Measurements from ENCODE around the gene COPS7B. TPM values are rescaled to one million over a fixed set of nuclear protein-coding genes. Genes with fewer than 3 reads are reported as not detected.

The COPS7B gene
- total RNA-seq, 1 donor from 2014 or later, result 57.3 TPM

- TF ChIP-seq CTCF (IDR thresholded peaks at IDR 0.05; ENCODE audit: unreplicated experiment), result no peak
- Mint-ChIP-seq H3K4me1 (peaks cover 14% of the 10 kb centered on the region), H3K27me3 (ENCODE audit: low read depth) (no peaks in the 10 kb centered on the region), H3K27ac (peak overlapping the region; percentile 10), H3K36me3 (no peaks in the 10 kb centered on the region), H3K4me3 (no peak overlapping the region), H3K9me3 (no peaks in the 10 kb centered on the region)
- DNase-seq (ENCODE audit: low spot score in 2 of 2, unreplicated experiment in 2 of 2), result no peak
These were observed 20.7 kb upstream of the COPS7B start for GRCh38 chr2:231765496-231765929.

- H3K4me1 Mint-ChIP-seq, result peaks cover 14% of the 10 kb centered on the region
- no peak overlapping the region for H3K4me3 Mint-ChIP-seq
- no peak for DNase-seq (ENCODE audit: low spot score in 2 of 2, unreplicated experiment in 2 of 2)
- H3K36me3 Mint-ChIP-seq, result no peaks in the 10 kb centered on the region
- H3K27me3 Mint-ChIP-seq (ENCODE audit: low read depth), result no peaks in the 10 kb centered on the region
- H3K27ac Mint-ChIP-seq, result no peak overlapping the region
- no peak for TF ChIP-seq CTCF (IDR thresholded peaks at IDR 0.05; ENCODE audit: unreplicated experiment)
- no peaks in the 10 kb centered on the region for H3K9me3 Mint-ChIP-seq
These were observed 16.8 kb upstream of the COPS7B start for GRCh38 chr2:231769170-231770136.

- peaks cover 3% of the 10 kb centered on the region for H3K27me3 Mint-ChIP-seq (ENCODE audit: low read depth)
- DNase-seq (ENCODE audit: low spot score in 2 of 2, unreplicated experiment in 2 of 2), result peak; percentile 23 to 51
These were observed 5.9 kb upstream of the COPS7B start for GRCh38 chr2:231780123-231780908.

GRCh38 chr2:231780909-231781797 lies 5.1 kb upstream of the COPS7B start, which contains the start of gene PDE6D:
PDE6D (minus strand) TSS chr2:231781282; CDS start chr2:231781114, 168 bp downstream.
- no peak for TF ChIP-seq CTCF (IDR thresholded peaks at IDR 0.05; ENCODE audit: unreplicated experiment)
- Mint-ChIP-seq H3K9me3 (no peaks in the 10 kb centered on the region), H3K4me1 (peaks cover 38% of the 10 kb centered on the region), H3K27ac (peak within 1 kb of the TSS; percentile 94), H3K36me3 (no peaks in the 10 kb centered on the region), H3K4me3 (peak within 1 kb of the TSS; percentile 95), H3K27me3 (ENCODE audit: low read depth) (peaks cover 3% of the 10 kb centered on the region)
- peak; percentile 92 to 100 for DNase-seq (ENCODE audit: low spot score in 2 of 2, unreplicated experiment in 2 of 2)

More at GRCh38 chr2:231780123-231780908, 5.9 kb upstream of the COPS7B start:
- Mint-ChIP-seq H3K4me1 (peaks cover 32% of the 10 kb centered on the region), H3K27ac (no peak overlapping the region), H3K36me3 (no peaks in the 10 kb centered on the region), H3K4me3 (peak overlapping the region; percentile 95), H3K9me3 (no peaks in the 10 kb centered on the region)
- no peak for TF ChIP-seq CTCF (IDR thresholded peaks at IDR 0.05; ENCODE audit: unreplicated experiment)

Data from mesothelial cell of epicardium (in vitro differentiated cells).